Measurements from ENCODE around the gene TMED4.

Gene TMED4

GRCh38 chr7:44539669-44540506 is 42.1 kb downstream of the TMED4 start:
- DNase-seq: no peak

GRCh38 chr7:44538798-44539668 is 43.0 kb downstream of the TMED4 start:
- no peak for DNase-seq

GRCh38 chr7:44538093-44538797 is 43.8 kb downstream of the TMED4 start:
- DNase-seq: no peak

- DNase-seq: no peak
These were observed 44.6 kb downstream of the TMED4 start for GRCh38 chr7:44537442-44537841.

GRCh38 chr7:44536090-44536489 is 45.9 kb downstream of the TMED4 start:
- no peak for DNase-seq

- DNase-seq: no peak
These were observed 46.5 kb downstream of the TMED4 start for GRCh38 chr7:44535348-44536064.

GRCh38 chr7:44534501-44534900 is 47.5 kb downstream of the TMED4 start:
- DNase-seq: no peak

GRCh38 chr7:44534087-44534486 is 47.9 kb downstream of the TMED4 start:
- no peak for DNase-seq

GRCh38 chr7:44533301-44534055 is 48.6 kb downstream of the TMED4 start:
- no peak for DNase-seq

- DNase-seq: no peak
These were observed 50.3 kb downstream of the TMED4 start for GRCh38 chr7:44531421-44532380.

GRCh38 chr7:44530990-44531389 is 51.0 kb downstream of the TMED4 start:
- no peak for DNase-seq

Data from DMS79 (cell line).